HL-60 (cell line): ENCODE measurements around the gene LDLRAD3.
A peak's percentile ranks its signal among the peaks of the same experiment; 100 is the strongest.

Experiments
- CTCF ChIP-seq: IDR thresholded peaks from one replicate; pipeline ENCODE4 v1.5.1; 2011; ENCODE audit warnings: low read length, control low read depth, inconsistent platforms; ENCODE audit not compliant: insufficient read depth
- GABPA ChIP-seq: IDR thresholded peaks from 2 replicates; pipeline ENCODE4 v1.6.1; 2012; ENCODE audit warnings: low read depth
- POLR2AphosphoS5 ChIP-seq: IDR thresholded peaks from 2 replicates; pipeline ENCODE4 v1.6.1; 2012; ENCODE audit warnings: low read depth
- REST ChIP-seq: IDR thresholded peaks from 2 replicates; pipeline ENCODE4 v1.6.1; 2012; ENCODE audit warnings: low read depth; ENCODE audit not compliant: insufficient replicate concordance
- SPI1 ChIP-seq: IDR thresholded peaks from 2 replicates; pipeline ENCODE4 v1.6.1; 2012; ENCODE audit warnings: low read depth, mild to moderate bottlenecking, borderline replicate concordance

- TF ChIP-seq CTCF (no peak), SPI1 (peak; percentile 86), REST (no peak), POLR2AphosphoS5 (no peak; the same call in 1 of the 2 replicates), GABPA (no peak)
Observed at GRCh38 chr11:35932681-35933319, 11.1 kb upstream of the LDLRAD3 start.
